ENCODE data around the gene CUX1.

CUX1 gene

DNA sequence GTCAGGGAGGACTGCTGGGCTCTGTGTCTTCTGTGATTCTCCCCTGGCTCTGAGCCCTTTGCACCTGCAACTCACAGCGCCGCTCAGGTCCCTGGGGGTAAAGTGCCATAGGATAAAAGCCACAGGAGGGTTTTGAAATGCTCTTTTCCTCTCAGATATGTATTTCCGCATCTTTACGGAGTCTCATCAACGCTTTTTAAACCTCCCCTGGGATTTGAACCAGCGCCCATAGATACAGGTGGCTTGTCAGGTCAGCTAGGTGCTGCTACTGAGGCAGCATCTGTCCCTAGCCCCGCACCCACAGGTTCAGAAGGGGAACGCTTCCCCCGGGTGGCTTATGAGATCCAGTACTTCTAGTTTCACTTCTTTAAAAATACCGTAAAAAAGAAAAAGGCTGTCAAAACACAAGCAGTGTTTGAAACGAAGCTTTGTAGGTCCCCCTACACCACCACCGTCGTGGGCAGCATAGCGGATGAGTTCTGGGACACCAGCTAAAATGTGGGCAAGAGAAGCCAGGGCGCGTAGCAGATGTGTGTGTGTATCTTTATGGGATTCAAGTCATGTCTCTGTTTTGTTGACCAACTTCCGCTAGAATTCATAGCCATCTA is 173.5 kb downstream of the CUX1 start:
- TF ChIP-seq, protein P1, sequence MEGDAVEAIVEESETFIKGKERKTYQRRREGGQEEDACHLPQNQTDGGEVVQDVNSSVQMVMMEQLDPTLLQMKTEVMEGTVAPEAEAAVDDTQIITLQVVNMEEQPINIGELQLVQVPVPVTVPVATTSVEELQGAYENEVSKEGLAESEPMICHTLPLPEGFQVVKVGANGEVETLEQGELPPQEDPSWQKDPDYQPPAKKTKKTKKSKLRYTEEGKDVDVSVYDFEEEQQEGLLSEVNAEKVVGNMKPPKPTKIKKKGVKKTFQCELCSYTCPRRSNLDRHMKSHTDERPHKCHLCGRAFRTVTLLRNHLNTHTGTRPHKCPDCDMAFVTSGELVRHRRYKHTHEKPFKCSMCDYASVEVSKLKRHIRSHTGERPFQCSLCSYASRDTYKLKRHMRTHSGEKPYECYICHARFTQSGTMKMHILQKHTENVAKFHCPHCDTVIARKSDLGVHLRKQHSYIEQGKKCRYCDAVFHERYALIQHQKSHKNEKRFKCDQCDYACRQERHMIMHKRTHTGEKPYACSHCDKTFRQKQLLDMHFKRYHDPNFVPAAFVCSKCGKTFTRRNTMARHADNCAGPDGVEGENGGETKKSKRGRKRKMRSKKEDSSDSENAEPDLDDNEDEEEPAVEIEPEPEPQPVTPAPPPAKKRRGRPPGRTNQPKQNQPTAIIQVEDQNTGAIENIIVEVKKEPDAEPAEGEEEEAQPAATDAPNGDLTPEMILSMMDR (IDR thresholded peaks at IDR 0.05; ENCODE audit: insufficient read depth, low read length, missing control alignments): no peak
- H3K4me3 ChIP-seq (ENCODE audit: low read depth, low read length): no peak overlapping the region
- no peak for DNase-seq (ENCODE audit: low read depth, low spot score)
- CTCF ChIA-PET: no interaction called here
- POLR2A ChIA-PET: no interaction called here

DNA sequence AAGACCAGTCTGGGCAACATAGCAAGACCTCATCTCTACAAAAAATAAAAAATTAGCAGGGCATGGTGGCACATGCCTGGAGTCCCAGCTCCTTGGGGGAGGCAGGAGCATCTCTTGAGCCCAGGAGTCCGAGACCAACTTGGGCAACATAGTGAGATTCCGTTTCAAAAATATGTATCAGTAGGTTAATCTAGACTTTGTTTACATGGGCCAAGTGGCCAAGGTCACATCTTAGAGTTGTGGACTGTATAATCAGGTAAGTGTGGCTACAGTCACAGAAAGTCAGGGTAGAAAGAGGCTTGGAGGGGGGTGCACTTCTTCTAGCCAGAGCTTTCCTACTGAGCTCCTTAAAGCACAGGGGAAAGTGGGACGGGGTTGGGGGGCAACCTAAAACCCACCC is 174.4 kb downstream of the CUX1 start:
- no peak for DNase-seq (ENCODE audit: low read depth, low spot score)
- TF ChIP-seq, protein P1 (IDR thresholded peaks at IDR 0.05; ENCODE audit: insufficient read depth, low read length, missing control alignments): no peak
- H3K4me3 ChIP-seq (ENCODE audit: low read depth, low read length): no peak overlapping the region
- POLR2A ChIA-PET: no interaction called here
- CTCF ChIA-PET: no interaction called here

DNA sequence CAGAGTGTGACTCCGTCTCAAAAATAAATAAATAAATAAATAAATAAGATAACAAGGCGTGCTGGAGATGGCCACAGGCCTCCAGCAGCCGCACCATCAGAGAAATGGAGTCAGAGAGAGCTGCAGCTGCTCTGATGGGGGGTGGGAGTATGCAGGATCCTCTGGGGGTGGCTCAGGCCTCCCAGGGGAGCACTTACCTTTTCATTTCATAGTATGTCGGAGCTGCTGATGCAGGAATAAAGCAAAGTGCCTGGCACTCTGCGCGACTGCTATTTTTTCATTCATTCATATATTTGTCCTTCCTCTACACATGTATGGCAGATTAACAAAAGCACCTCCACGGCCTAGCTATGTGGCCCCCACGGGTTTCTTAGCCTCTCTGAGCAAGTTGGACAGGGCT is 175.9 kb downstream of the CUX1 start:
- CTCF ChIA-PET: no interaction called here

DNA sequence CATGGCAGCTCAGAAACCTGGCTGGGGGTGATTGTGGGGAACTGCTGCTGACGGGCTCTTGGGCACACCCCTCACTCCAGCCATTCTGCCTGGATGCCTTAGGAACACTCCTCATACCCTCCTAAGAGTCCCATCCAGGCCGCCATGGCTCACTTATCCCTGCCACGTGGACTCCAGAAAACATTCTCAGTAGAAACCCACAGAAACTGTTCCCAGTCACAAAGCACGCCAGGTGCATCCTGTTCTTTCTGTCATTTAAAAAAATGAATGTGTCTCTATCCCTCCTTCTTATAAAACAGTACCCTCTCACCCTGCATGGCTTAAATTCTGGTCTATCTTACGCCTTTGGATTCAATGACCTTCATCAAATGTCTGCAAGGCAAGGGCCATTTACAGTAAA is 177.7 kb downstream of the CUX1 start:
- ChIA-PET CTCF (no interaction called here), POLR2A (no interaction called here)
- no peak overlapping the region for H3K4me3 ChIP-seq (ENCODE audit: low read depth, low read length)
- TF ChIP-seq, protein P1 (IDR thresholded peaks at IDR 0.05; ENCODE audit: insufficient read depth, low read length, missing control alignments): no peak
- no peak for DNase-seq (ENCODE audit: low read depth, low spot score)

More for the DNA sequence above, 175.9 kb downstream of the CUX1 start:
- no peak overlapping the region for H3K4me3 ChIP-seq (ENCODE audit: low read depth, low read length)
- no peak for DNase-seq (ENCODE audit: low read depth, low spot score)
- TF ChIP-seq, protein P1 (IDR thresholded peaks at IDR 0.05; ENCODE audit: insufficient read depth, low read length, missing control alignments): no peak
- POLR2A ChIA-PET: no interaction called here

DNA sequence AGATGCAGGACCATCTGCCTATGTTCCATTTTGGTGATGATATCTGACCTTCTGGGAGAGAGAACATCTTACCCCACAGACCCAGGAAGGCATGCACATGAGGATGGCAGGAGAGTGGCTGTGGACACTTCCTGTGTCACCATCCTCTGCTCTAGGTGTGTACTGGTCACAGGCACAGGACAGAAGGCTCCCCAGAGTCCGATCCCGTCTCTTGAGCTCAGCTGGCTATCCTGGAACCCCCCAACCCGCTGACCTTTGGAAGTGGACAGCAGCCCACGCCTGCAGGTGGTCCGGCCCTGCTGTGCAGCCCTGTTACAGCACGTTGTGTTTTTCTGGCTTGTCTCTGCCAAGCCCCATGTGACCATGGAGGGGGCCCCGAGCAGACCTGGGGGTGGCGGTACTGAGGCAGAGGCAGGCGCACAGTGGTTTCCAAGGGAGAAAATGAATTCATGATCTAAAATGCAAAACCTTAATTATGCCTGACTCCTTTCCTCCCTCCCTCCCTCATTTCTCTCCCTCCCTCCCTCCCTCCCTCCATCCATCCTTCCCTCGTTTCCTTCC is 178.8 kb downstream of the CUX1 start:
- CTCF ChIA-PET: interaction anchor here (1.0 kb wide), 1 partner anchor 24 kb away, joined by 3 read pairs; no protein-coding TSS in a partner anchor
- H3K4me3 ChIP-seq (ENCODE audit: low read depth, low read length): no peak overlapping the region
- POLR2A ChIA-PET: no interaction called here
- TF ChIP-seq, protein P1 (IDR thresholded peaks at IDR 0.05; ENCODE audit: insufficient read depth, low read length, missing control alignments): no peak
- no peak for DNase-seq (ENCODE audit: low read depth, low spot score)

DNA sequence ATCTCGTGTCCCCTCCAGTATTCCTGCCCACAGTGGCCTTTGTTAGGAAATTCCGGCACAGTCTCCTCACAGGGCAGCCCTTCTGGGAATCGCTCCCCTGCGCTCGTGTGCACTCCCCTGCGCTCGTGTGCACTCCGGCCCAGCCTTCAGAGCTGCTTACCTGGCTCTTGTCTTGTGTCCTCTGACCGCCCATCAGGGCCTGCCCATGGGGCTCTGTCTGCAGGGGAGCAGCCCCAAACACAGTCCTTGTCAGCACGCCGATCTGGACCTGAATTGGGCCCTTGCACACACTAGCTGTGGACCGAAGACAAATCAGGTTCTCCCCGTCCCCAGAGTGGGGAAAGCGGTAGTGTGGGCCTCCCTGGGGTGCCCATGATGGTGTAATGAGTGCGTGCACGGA is 179.4 kb downstream of the CUX1 start:
- TF ChIP-seq, protein P1 (IDR thresholded peaks at IDR 0.05; ENCODE audit: insufficient read depth, low read length, missing control alignments): no peak
- DNase-seq (ENCODE audit: low read depth, low spot score): no peak
- ChIA-PET POLR2A (no interaction called here), CTCF (no interaction called here)
- H3K4me3 ChIP-seq (ENCODE audit: low read depth, low read length): no peak overlapping the region
